ENCODE results near the gene MAGI2. TPM values are rescaled to one million over a fixed set of nuclear protein-coding genes. Genes with fewer than 3 reads are reported as not detected.

The MAGI2 gene
- total and polyA plus RNA-seq, 2 of the 13 experiments (the other 11 are each of a cell fraction or from before 2014, with no cell fraction given): 1.5 to 3.8 TPM

DNA sequence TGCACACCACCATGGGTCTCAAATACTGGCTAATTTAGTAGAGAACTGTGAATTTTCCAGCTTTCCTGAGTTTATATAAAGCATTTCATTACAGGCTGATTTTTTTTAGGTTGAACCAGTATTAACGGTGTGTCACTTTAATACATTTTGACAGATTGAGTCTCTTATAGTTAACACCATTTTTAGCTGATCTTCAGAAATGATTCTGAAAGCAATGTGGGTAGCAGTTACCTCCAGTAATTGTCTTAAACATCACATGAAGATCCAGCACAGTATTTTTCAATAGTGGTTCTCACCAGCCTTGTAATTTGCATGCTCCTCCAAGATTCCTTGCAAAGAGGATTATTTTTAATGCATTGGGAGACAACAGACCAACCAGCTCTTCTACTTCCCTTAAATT, 961.3 kb downstream of the MAGI2 start (continued):
- no peak for TF ChIP-seq POGZ (CRISPR knock-in tag; IDR thresholded peaks at IDR 0.05)

DNA sequence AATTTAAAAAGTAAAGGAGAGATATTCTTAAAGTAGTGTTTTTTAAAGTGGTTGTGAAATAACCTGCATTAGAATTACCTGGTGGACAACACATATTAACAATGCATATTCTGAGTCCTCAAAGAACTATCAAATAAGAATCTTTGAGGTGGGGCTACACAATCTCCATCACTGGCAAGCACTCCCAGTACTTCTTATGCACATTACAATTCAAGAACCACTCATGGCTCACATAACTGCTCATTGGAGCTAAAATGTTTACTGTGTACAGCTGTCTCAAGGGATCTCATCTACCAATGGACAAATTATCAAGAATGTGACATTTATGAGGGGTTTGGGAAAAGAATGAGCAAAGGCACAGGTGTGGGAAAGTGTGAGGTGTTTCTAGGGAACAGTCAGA, 962.9 kb downstream of the MAGI2 start:
- Histone ChIP-seq H3K27ac (ENCODE audit: extremely low read length, insufficient read depth, low read length) (no peak overlapping the region), H3K36me3 (replicated peaks in 1 of 2; ENCODE audit: control insufficient read depth in 1 of 2, insufficient read depth in 2 of 2, low read length in 2 of 2) (no peaks in the 10 kb centered on the region), H3K79me2 (ENCODE audit: insufficient read depth, low read length) (no peaks in the 10 kb centered on the region), H3K9ac (ENCODE audit: insufficient read depth, low read depth, low read length) (no peak overlapping the region), H2AFZ (ENCODE audit: low read length) (no peak overlapping the region), H3K4me1 (ENCODE audit: insufficient read depth, low read length) (peaks cover 13% of the 10 kb centered on the region), H3K4me3 (replicated peaks in 1 of 3; ENCODE audit: insufficient read depth in 1 of 3, low read depth in 2 of 3, low read length in 3 of 3) (no peak overlapping the region), H3K27me3 (ENCODE audit: control insufficient read depth in 1 of 2, insufficient read depth in 2 of 2, low read length in 2 of 2) (no peaks in the 10 kb centered on the region), H3K4me2 (ENCODE audit: low read depth, low read length) (no peak overlapping the region), H3K9me3 (ENCODE audit: low read length) (no peaks in the 10 kb centered on the region), H4K20me1 (ENCODE audit: insufficient read depth, low read length) (no peaks in the 10 kb centered on the region; the same call in 1 of the 2 replicates)
- TF ChIP-seq ZNF549 (CRISPR knock-in tag; IDR thresholded peaks at IDR 0.05) (no peak), ZNF33B (CRISPR knock-in tag; IDR thresholded peaks at IDR 0.05) (no peak), ZNF136 (CRISPR knock-in tag; IDR thresholded peaks at IDR 0.05; ENCODE audit: low read depth) (no peak), ETV6 (CRISPR knock-in tag; conservative IDR thresholded peaks at IDR 0.05) (no peak), ZNF446 (CRISPR knock-in tag; IDR thresholded peaks at IDR 0.05) (no peak)
- DNase-seq (ENCODE audit: low spot score): no peak
- ATAC-seq: no peak
- CTCF ChIA-PET (ENCODE audit: low intra/inter-chr PET ratio, low total read pairs): no interaction called here
- POLR2A ChIA-PET: no interaction called here
- in situ Hi-C loops (cut with HindIII; ENCODE audit: extremely low pct_ligation_motif_present, low pct_unique_long_range_greater_than_20kb) (no loop called here), intact Hi-C loops (cut with micrococcal nuclease; ENCODE audit: unreplicated experiment) (no loop called here)
- BruUV-seq (replicated peaks): no TSS peak
- FAIRE-seq: no peak

DNA sequence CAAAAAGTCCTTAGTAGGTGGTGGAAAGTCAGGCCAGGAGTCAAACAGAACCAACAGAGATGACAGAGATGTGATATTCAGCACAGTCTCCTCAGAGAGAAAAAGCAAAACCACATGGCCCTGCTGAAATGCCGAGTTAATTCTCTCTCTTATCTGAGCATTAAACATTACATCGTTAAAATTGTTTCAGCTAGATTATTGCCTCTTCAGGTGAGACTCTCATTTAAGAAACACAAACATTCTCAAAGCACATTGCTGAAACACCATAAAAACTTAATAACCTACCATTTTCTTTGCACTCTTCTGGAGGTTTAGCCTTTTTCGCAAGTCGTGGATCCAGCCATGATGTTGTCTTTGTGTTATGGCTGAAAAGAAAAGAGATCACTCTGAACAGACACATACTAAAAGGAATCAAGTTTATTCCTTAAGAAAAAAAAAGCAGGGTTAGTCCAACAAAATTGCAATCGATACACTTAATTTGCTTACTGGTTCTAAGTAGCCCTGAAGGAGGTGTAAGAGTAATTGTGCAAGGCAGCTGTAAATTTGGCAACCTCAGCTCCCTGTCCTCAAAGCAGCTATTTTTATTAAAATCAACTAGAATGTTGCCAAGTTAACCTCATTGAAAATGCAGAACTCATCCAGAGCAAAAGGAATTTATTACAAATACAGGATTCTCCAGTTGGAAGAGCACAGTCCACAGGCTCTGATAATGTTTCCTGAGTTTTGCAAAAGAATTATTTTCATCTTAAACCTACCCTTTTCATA, 963.8 kb downstream of the MAGI2 start:
- H2AFZ ChIP-seq (ENCODE audit: low read length): no peak overlapping the region
- no peaks in the 10 kb centered on the region; the same call in 1 of the 2 replicates for H4K20me1 ChIP-seq (ENCODE audit: insufficient read depth, low read length)
- H3K4me1 ChIP-seq (ENCODE audit: insufficient read depth, low read length): peaks cover 13% of the 10 kb centered on the region
- in situ Hi-C loops (cut with HindIII; ENCODE audit: extremely low pct_ligation_motif_present, low pct_unique_long_range_greater_than_20kb): no loop called here
- FAIRE-seq: no peak
- H3K36me3 ChIP-seq (replicated peaks in 1 of 2; ENCODE audit: control insufficient read depth in 1 of 2, insufficient read depth in 2 of 2, low read length in 2 of 2): no peaks in the 10 kb centered on the region
- no peak overlapping the region for H3K27ac ChIP-seq (ENCODE audit: extremely low read length, insufficient read depth, low read length)
- H3K9ac ChIP-seq (ENCODE audit: insufficient read depth, low read depth, low read length): no peak overlapping the region
- no peak overlapping the region for H3K4me3 ChIP-seq (replicated peaks in 1 of 3; ENCODE audit: insufficient read depth in 1 of 3, low read depth in 2 of 3, low read length in 3 of 3)
- BruUV-seq (replicated peaks): no TSS peak
- CTCF ChIA-PET (ENCODE audit: low intra/inter-chr PET ratio, low total read pairs): no interaction called here
- no peak overlapping the region for H3K4me2 ChIP-seq (ENCODE audit: low read depth, low read length)
- no peaks in the 10 kb centered on the region for H3K27me3 ChIP-seq (ENCODE audit: control insufficient read depth in 1 of 2, insufficient read depth in 2 of 2, low read length in 2 of 2)
- DNase-seq (ENCODE audit: low spot score): no peak
- no peak for ATAC-seq
- WGBS (ENCODE audit: low lambda C conversion rate): 72% methylated on average over 5 of the region's 5 CpGs
- POLR2A ChIA-PET: no interaction called here
- intact Hi-C loops (cut with micrococcal nuclease; ENCODE audit: unreplicated experiment): no loop called here
- H3K9me3 ChIP-seq (ENCODE audit: low read length): no peaks in the 10 kb centered on the region
- no peaks in the 10 kb centered on the region for H3K79me2 ChIP-seq (ENCODE audit: insufficient read depth, low read length)
- TF ChIP-seq, protein P1, sequence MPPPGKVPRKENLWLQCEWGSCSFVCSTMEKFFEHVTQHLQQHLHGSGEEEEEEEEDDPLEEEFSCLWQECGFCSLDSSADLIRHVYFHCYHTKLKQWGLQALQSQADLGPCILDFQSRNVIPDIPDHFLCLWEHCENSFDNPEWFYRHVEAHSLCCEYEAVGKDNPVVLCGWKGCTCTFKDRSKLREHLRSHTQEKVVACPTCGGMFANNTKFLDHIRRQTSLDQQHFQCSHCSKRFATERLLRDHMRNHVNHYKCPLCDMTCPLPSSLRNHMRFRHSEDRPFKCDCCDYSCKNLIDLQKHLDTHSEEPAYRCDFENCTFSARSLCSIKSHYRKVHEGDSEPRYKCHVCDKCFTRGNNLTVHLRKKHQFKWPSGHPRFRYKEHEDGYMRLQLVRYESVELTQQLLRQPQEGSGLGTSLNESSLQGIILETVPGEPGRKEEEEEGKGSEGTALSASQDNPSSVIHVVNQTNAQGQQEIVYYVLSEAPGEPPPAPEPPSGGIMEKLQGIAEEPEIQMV (CRISPR knock-in tag; IDR thresholded peaks at IDR 0.05; ENCODE audit: low read depth): no peak
- TF ChIP-seq BORCS8-MEF2B (CRISPR knock-in tag; IDR thresholded peaks at IDR 0.05) (no peak), ZNF749 (CRISPR knock-in tag; IDR thresholded peaks at IDR 0.05; ENCODE audit: borderline replicate concordance) (no peak), RARG (CRISPR knock-in tag; IDR thresholded peaks at IDR 0.05; ENCODE audit: low read depth) (no peak), GABPA (IDR thresholded peaks at IDR 0.05; ENCODE audit: low read depth, low read length) (no peak), GABPA (CRISPR knock-in tag; IDR thresholded peaks at IDR 0.05; ENCODE audit: low read depth) (no peak)
- TF ChIP-seq, protein P2, sequence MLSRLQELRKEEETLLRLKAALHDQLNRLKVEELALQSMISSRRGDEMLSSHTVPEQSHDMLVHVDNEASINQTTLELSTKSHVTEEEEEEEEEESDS (CRISPR knock-in tag; IDR thresholded peaks at IDR 0.05; ENCODE audit: borderline replicate concordance): no peak
- TF ChIP-seq, protein P3, sequence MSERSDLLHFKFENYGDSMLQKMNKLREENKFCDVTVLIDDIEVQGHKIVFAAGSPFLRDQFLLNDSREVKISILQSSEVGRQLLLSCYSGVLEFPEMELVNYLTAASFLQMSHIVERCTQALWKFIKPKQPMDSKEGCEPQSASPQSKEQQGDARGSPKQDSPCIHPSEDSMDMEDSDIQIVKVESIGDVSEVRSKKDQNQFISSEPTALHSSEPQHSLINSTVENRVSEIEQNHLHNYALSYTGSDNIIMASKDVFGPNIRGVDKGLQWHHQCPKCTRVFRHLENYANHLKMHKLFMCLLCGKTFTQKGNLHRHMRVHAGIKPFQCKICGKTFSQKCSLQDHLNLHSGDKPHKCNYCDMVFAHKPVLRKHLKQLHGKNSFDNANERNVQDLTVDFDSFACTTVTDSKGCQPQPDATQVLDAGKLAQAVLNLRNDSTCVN (CRISPR knock-in tag; IDR thresholded peaks at IDR 0.05; ENCODE audit: borderline replicate concordance): no peak
